Transverse colon (tissue), 4 donors: Measurements from ENCODE around the gene ABLIM2. TPM values are rescaled to one million over a fixed set of nuclear protein-coding genes. Genes with fewer than 3 reads are reported as not detected.

ENCODE experiments used
- DNase-seq: peaks from one replicate; pipeline ENCODE4 v3.0.0-alpha.2; 2019
- H3K27ac ChIP-seq, 4 donors: fragments of 200-600 bp; sonication (generic); 2 replicates each; pipeline ENCODE4 v1.5.1; 2016 to 2018; ENCODE audit warnings: inconsistent platforms in 4 of 4
- H3K27me3 ChIP-seq: fragments of 200-600 bp; sonication (generic); 2 replicates; pipeline ENCODE4 v1.5.1; 2017; ENCODE audit warnings: inconsistent platforms
- H3K36me3 ChIP-seq, 4 donors: fragments of 200-600 bp; sonication (generic); 2 replicates each; pipeline ENCODE4 v1.5.1; 2017 to 2019; ENCODE audit warnings: inconsistent platforms in 4 of 4
- H3K4me1 ChIP-seq, 4 donors: fragments of 200-600 bp; sonication (generic); 2 replicates each; pipeline ENCODE4 v1.5.1; 2017 to 2020; ENCODE audit warnings: inconsistent platforms in 4 of 4
- H3K4me3 ChIP-seq, 4 donors: fragments of 200-600 bp; sonication (generic); 1 replicate in 1 of 4; 2 replicates in 3 of 4; pipeline versions ENCODE4 v1.5.1 to v1.6.1; 2017 to 2019; ENCODE audit warnings: inconsistent platforms in 4 of 4
- H3K9me3 ChIP-seq, 2 donors: fragments of 200-600 bp; sonication (generic); 2 replicates each; pipeline ENCODE4 v1.5.1; 2017 to 2019; ENCODE audit warnings: inconsistent platforms in 2 of 2
- CTCF ChIP-seq, 5 experiments: fragments of 200-600 bp in 3 of 5; fragments of 450-650 bp in 2 of 5; sonication (generic) in 3 of 5; IDR thresholded peaks; 1 replicate in 2 of 5; 2 replicates in 3 of 5; pipeline ENCODE4 v1.5.1; 2016 to 2017; ENCODE audit warnings: antibody characterized with exemption in 5 of 5, inconsistent platforms in 3 of 5, mild to moderate bottlenecking in 2 of 5, moderate library complexity in 1 of 5
- EP300 ChIP-seq: sonication (generic); formaldehyde crosslinking; IDR thresholded peaks from one replicate; pipeline ENCODE4 v1.6.1; 2017; ENCODE audit warnings: antibody characterized with exemption, low read depth
- POLR2A ChIP-seq: fragments of 450-650 bp; IDR thresholded peaks from one replicate; pipeline ENCODE4 v1.6.1; 2016; ENCODE audit warnings: antibody characterized with exemption, mild to moderate bottlenecking, moderate library complexity
- POLR2AphosphoS5 ChIP-seq, 3 donors: sonication (generic); formaldehyde crosslinking; IDR thresholded peaks; one replicate each; pipeline ENCODE4 v1.6.1; 2016; ENCODE audit warnings: antibody characterized with exemption in 3 of 3
- WGBS, 2 donors: methylation state at CpG; one replicate each; pipeline ENCODE4 v1.1.5; 2018; ENCODE audit warnings: low coverage in 1 of 2; 5-methylcytosine and 5-hydroxymethylcytosine counted together
- in situ Hi-C, 4 donors: fragments of 200-750 bp; cut with MboI; loops; one replicate each; pipeline versions ENCODE4 v1.15.0 to v1.15.1; 2017; ENCODE audit warnings: low sequenced_read_pairs in 3 of 4, low pct_ligation_motif_present in 1 of 4, low pct_unique_long_range_greater_than_20kb in 1 of 4
- intact Hi-C: fragments of 100-400 bp; cut with DNase I; formaldehyde crosslinking; loops from one replicate; pipeline ENCODE4 v1.15.1; 2023; ENCODE audit warnings: low total_unique reads
- total RNA-seq, 4 donors: library from RNA; depleted of rRNA; stranded (reverse); fragments of >200 nt; gene quantifications; one replicate each; pipeline ENCODE4 v1.1.0, GENCODE V29; 2016

The ABLIM2 gene
- total RNA-seq, 4 donors from 2014 or later: 3.2 to 58.4 (median 14.2) TPM

- Histone ChIP-seq H3K36me3 (no peaks in the 10 kb centered on the region), H3K27me3 (no peaks in the 10 kb centered on the region), H3K4me3 (no peak overlapping the region), H3K4me1 (peaks cover 5 to 15% (median 8%) of the 10 kb centered on the region in 4 donors), H3K9me3 (peaks cover 5 to 13% of the 10 kb centered on the region in 2 donors), H3K27ac (no peak overlapping the region)
- WGBS, 2 donors: 78% methylated on average over 12 of the region's 12 CpGs; no CpG with 5 or more reads in 1 of the 2 donors
- no peak for DNase-seq
- intact Hi-C loops: no loop called here
- in situ Hi-C loops: no loop called here
- no peak for TF ChIP-seq POLR2A
- no peak for TF ChIP-seq CTCF (IDR thresholded peaks at IDR 0.05)
- no peak for TF ChIP-seq EP300
- TF ChIP-seq POLR2AphosphoS5 (IDR thresholded peaks at IDR 0.05): no peak
Observed at GRCh38 chr4:8096690-8097061, 61.9 kb downstream of the ABLIM2 start.

DNA sequence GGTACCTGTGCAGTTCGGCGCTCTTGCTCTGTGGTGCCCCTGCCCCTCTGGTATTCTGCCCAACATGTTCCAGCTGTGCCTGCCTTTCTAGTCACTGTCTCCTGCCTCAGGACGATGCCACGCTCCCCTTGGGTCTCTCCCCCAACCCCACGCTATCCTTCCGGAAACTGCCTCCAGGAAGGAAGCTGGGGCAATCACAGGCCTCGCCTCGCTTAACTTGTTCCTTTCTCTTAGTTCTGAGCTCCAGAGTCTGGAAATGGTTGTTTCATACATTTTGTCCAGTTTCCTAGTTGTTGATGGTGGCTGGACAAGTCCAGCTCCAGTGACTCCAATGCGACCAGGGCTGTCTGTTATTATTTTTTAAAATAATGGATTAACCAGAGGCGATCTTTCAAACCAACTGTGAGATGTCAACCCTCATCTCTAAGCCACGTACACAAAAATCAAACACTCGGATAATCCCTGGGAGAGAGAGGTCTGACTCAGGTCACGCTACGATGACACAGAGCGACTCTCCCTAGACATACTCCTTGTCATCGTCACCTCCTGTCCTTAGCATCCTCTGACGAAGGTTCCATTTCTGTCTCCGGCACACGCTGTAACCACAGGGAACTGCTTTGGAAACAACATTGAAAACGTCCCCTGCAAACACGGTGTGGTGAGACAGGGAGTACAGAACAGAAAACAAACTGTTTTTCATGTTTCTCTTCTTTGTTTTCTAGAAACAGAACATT is 62.5 kb downstream of the ABLIM2 start:
- no peak for DNase-seq
- H3K27ac ChIP-seq: no peak overlapping the region
- intact Hi-C loops: no loop called here
- no peak for TF ChIP-seq POLR2A
- TF ChIP-seq POLR2AphosphoS5 (IDR thresholded peaks at IDR 0.05): no peak
- TF ChIP-seq EP300: no peak
- TF ChIP-seq CTCF (IDR thresholded peaks at IDR 0.05): no peak
- no peaks in the 10 kb centered on the region for H3K36me3 ChIP-seq
- peaks cover 4 to 10% (median 5%) of the 10 kb centered on the region in 4 donors for H3K4me1 ChIP-seq
- 81 to 85% methylated on average over 10 to 21 of the region's 21 CpGs for WGBS, 2 donors
- H3K9me3 ChIP-seq: peaks cover 5 to 13% of the 10 kb centered on the region in 2 donors
- in situ Hi-C loops: no loop called here
- no peaks in the 10 kb centered on the region for H3K27me3 ChIP-seq
- H3K4me3 ChIP-seq: no peak overlapping the region

GRCh38 chr4:8093587-8094274 is 64.9 kb downstream of the ABLIM2 start:
- no peak for DNase-seq
- H3K4me3 ChIP-seq: no peak overlapping the region
- peaks cover 3 to 12% (median 5%) of the 10 kb centered on the region in 4 donors for H3K4me1 ChIP-seq
- no peaks in the 10 kb centered on the region for H3K27me3 ChIP-seq
- H3K27ac ChIP-seq: no peak overlapping the region
- H3K9me3 ChIP-seq: peaks cover 5 to 13% of the 10 kb centered on the region in 2 donors
- intact Hi-C loops (no loop called here), in situ Hi-C loops (no loop called here)
- no peaks in the 10 kb centered on the region for H3K36me3 ChIP-seq
- no peak for TF ChIP-seq EP300
- no peak for TF ChIP-seq CTCF (IDR thresholded peaks at IDR 0.05)
- no peak for TF ChIP-seq POLR2AphosphoS5 (IDR thresholded peaks at IDR 0.05)
- TF ChIP-seq POLR2A: no peak
- WGBS, 2 donors: 83 to 88% methylated on average over 2 of the region's 2 CpGs

- Histone ChIP-seq H3K27ac (no peak overlapping the region), H3K4me1 (peaks cover 3 to 12% (median 5%) of the 10 kb centered on the region in 4 donors), H3K9me3 (peaks cover 5 to 13% of the 10 kb centered on the region in 2 donors), H3K36me3 (no peaks in the 10 kb centered on the region), H3K4me3 (no peak overlapping the region), H3K27me3 (no peaks in the 10 kb centered on the region)
- 85 to 91% methylated on average over 2 of the region's 2 CpGs for WGBS, 2 donors
- intact Hi-C loops (no loop called here), in situ Hi-C loops (no loop called here)
- TF ChIP-seq CTCF (IDR thresholded peaks at IDR 0.05) (no peak), POLR2A (no peak), POLR2AphosphoS5 (IDR thresholded peaks at IDR 0.05) (no peak), EP300 (no peak)
- DNase-seq: no peak
Observed at GRCh38 chr4:8092282-8092681, 66.3 kb downstream of the ABLIM2 start.
